Endometrial microvascular endothelial cells (primary cell): ENCODE measurements around the gene PRDX3. TPM values are rescaled to one million over a fixed set of nuclear protein-coding genes. Genes with fewer than 3 reads are reported as not detected.
"Not testable (repeated sequence)": the region's sequence is repeated elsewhere in the genome, so short reads cannot be mapped to it uniquely, and the experiment has no call there.

Experiments
- in situ Hi-C: cut with HindIII; loops from 2 replicates; pipeline ENCODE4 v1.10.0; 2017; ENCODE audit warnings: low sequenced_read_pairs, low pct_unique_long_range_greater_than_20kb; ENCODE audit errors: inconsistent ontology term
- total RNA-seq: library from RNA; depleted of rRNA; stranded (reverse); fragments of >200 nt; gene quantifications from one replicate; pipeline ENCODE4 v1.2.3, GENCODE V29; 2015; ENCODE audit errors: inconsistent ontology term

Gene PRDX3
- total RNA-seq, 1 donor from 2014 or later: 274 TPM

- in situ Hi-C loops: no loop called here
Observed at GRCh38 chr10:119174109-119174508, 4.5 kb downstream of the PRDX3 start.

GRCh38 chr10:119167041-119167440 lies 11.6 kb downstream of the PRDX3 start:
- in situ Hi-C loops: no loop called here

GRCh38 chr10:119166564-119166963 lies 12.0 kb downstream of the PRDX3 start:
- in situ Hi-C loops: no loop called here

- in situ Hi-C loops: no loop called here
Observed at GRCh38 chr10:119166118-119166500, 12.5 kb downstream of the PRDX3 start.

- in situ Hi-C loops: no loop called here
Observed at GRCh38 chr10:119165171-119166117, 13.2 kb downstream of the PRDX3 start, which contains the start of gene SFXN4. SFXN4 (minus strand) TSS chr10:119165714; CDS start chr10:119165647, 67 bp downstream.

GRCh38 chr10:119162452-119163092 lies 16.0 kb downstream of the PRDX3 start:
- in situ Hi-C loops: no loop called here

GRCh38 chr10:119161680-119162451 lies 16.7 kb downstream of the PRDX3 start:
- in situ Hi-C loops: no loop called here

- in situ Hi-C loops: no loop called here
Observed at GRCh38 chr10:119159332-119159731, 19.3 kb downstream of the PRDX3 start.

- in situ Hi-C loops: no loop called here
Observed at GRCh38 chr10:119153661-119154060, 25.0 kb downstream of the PRDX3 start.

GRCh38 chr10:119153041-119153440 lies 25.6 kb downstream of the PRDX3 start:
- in situ Hi-C loops: no loop called here

- in situ Hi-C loops: not testable (repeated sequence)
Observed at GRCh38 chr10:119151601-119152000, 27.0 kb downstream of the PRDX3 start.

GRCh38 chr10:119149729-119150128 lies 28.9 kb downstream of the PRDX3 start:
- in situ Hi-C loops: no loop called here

GRCh38 chr10:119149157-119149556 lies 29.5 kb downstream of the PRDX3 start:
- in situ Hi-C loops: no loop called here

GRCh38 chr10:119143657-119144056 lies 35.0 kb downstream of the PRDX3 start:
- in situ Hi-C loops: no loop called here

- in situ Hi-C loops: no loop called here
Observed at GRCh38 chr10:119140603-119141245, 37.9 kb downstream of the PRDX3 start.

GRCh38 chr10:119139464-119140067 lies 39.0 kb downstream of the PRDX3 start:
- in situ Hi-C loops: no loop called here

GRCh38 chr10:119138346-119139306 lies 40.0 kb downstream of the PRDX3 start:
- in situ Hi-C loops: no loop called here
